AG09309 (cell line): ENCODE results near the gene THOP1.

ENCODE experiments used
- DNase-seq: peaks from one replicate; pipeline ENCODE4 v3.0.0-alpha.2; 2010; ENCODE audit warnings: low read depth
- H3K4me3 ChIP-seq: 2 replicates; pipeline ENCODE4 v1.5.1; 2011; ENCODE audit warnings: mild to moderate bottlenecking, low read depth, low read length, moderate library complexity; ENCODE audit not compliant: control insufficient read depth
- CTCF ChIP-seq: IDR thresholded peaks from 2 replicates; pipeline ENCODE4 v1.5.1; 2011; ENCODE audit warnings: mild to moderate bottlenecking, low read depth, low read length, inconsistent platforms; ENCODE audit not compliant: insufficient read depth, control insufficient read depth; ENCODE audit errors: missing control alignments

Gene THOP1

GRCh38 chr19:2756477-2756876 lies 28.8 kb upstream of the THOP1 start:
- no peak for DNase-seq
- no peak for TF ChIP-seq CTCF

GRCh38 chr19:2756921-2757881 lies 28.1 kb upstream of the THOP1 start:
- H3K4me3 ChIP-seq, result no peak overlapping the region
- DNase-seq, result no peak
- TF ChIP-seq CTCF, result no peak

More at GRCh38 chr19:2756477-2756876, 28.8 kb upstream of the THOP1 start:
- H3K4me3 ChIP-seq, result no peak overlapping the region

GRCh38 chr19:2758601-2759313 lies 26.5 kb upstream of the THOP1 start:
- H3K4me3 ChIP-seq, result no peak overlapping the region
- no peak for DNase-seq
- no peak for TF ChIP-seq CTCF

- no peak for DNase-seq
- TF ChIP-seq CTCF, result no peak
- no peak overlapping the region for H3K4me3 ChIP-seq
These were observed 25.9 kb upstream of the THOP1 start for GRCh38 chr19:2759362-2759761.

GRCh38 chr19:2759965-2760364 lies 25.3 kb upstream of the THOP1 start:
- no peak for DNase-seq
- H3K4me3 ChIP-seq, result no peak overlapping the region
- TF ChIP-seq CTCF, result no peak

GRCh38 chr19:2761309-2761677 lies 24.0 kb upstream of the THOP1 start:
- no peak for TF ChIP-seq CTCF
- DNase-seq, result no peak
- H3K4me3 ChIP-seq, result no peak overlapping the region
